Erythroblast (primary cell): Measurements from ENCODE around the gene NR1H4.

Experiments
- GATA1 ChIP-seq: IDR thresholded peaks from 2 replicates; pipeline ENCODE4 v1.6.1; 2011; ENCODE audit warnings: low read depth, mild to moderate bottlenecking, control low read depth, low read length, moderate library complexity
- POLR2A ChIP-seq: IDR thresholded peaks from 2 replicates; pipeline ENCODE4 v1.6.1; 2011; ENCODE audit warnings: mild to moderate bottlenecking, low read length

DNA sequence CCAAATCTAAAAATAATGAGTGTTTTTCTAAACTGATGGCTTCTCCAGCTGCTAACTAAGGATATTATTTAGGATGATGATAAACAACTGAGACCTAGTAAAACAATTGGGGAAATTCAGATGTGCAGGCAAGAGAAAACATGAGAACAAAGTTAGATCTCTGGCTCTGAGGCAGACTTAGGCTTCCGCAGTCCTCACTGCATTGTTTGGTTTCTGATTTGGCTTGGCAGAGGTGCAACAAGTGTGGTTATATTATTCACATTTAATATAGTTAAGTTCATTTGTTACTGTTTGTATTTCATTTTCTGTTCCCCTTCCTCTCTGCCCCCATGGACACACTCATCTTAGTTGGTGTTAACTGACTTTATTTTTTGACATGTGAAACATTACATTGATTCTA lies 30.2 kb upstream of the NR1H4 start:
- no peak for TF ChIP-seq POLR2A
- TF ChIP-seq GATA1: no peak
